RWPE2 (cell line): Measurements from ENCODE around the gene SLC6A3.
A peak's percentile ranks its signal among the peaks of the same experiment; 100 is the strongest.

Source experiments
- ATAC-seq: fragments of 200-7000 bp; cut with Tn5 transposase; 3 replicates; pipeline ENCODE4 v1.9.1; 2021; ENCODE audit warnings: low read depth
- DNase-seq: peaks from one replicate; pipeline ENCODE4 v3.0.0-alpha.2; 2020; ENCODE audit warnings: low spot score
- H3K27ac ChIP-seq: fragments of 450-650 bp; 2 replicates; pipeline ENCODE4 v1.5.1; 2017; ENCODE audit warnings: mild to moderate bottlenecking; ENCODE audit not compliant: poor library complexity, severe bottlenecking
- H3K27me3 ChIP-seq: fragments of 250-450 bp; sonication (Bioruptor Pico); 2 replicates; pipeline ENCODE4 v1.5.1; 2021; ENCODE audit warnings: mild to moderate bottlenecking, moderate library complexity; ENCODE audit not compliant: insufficient read depth, poor library complexity, severe bottlenecking
- H3K36me3 ChIP-seq: fragments of 250-450 bp; sonication (Bioruptor Pico); 2 replicates; pipeline ENCODE4 v1.5.1; 2020; ENCODE audit warnings: low read depth, mild to moderate bottlenecking, moderate library complexity
- H3K4me1 ChIP-seq: fragments of 250-450 bp; sonication (Bioruptor Pico); 2 replicates; pipeline ENCODE4 v1.5.1; 2021; ENCODE audit warnings: mild to moderate bottlenecking, moderate library complexity; ENCODE audit not compliant: insufficient read depth, poor library complexity, severe bottlenecking
- H3K4me3 ChIP-seq: fragments of 250-450 bp; sonication (Bioruptor Pico); 2 replicates; pipeline ENCODE4 v1.5.1; 2021; ENCODE audit warnings: mild to moderate bottlenecking, moderate library complexity; ENCODE audit not compliant: severe bottlenecking
- H3K9me3 ChIP-seq: fragments of 250-450 bp; sonication (Bioruptor Pico); 2 replicates; pipeline ENCODE4 v1.5.1; 2021; ENCODE audit warnings: mild to moderate bottlenecking, moderate library complexity; ENCODE audit not compliant: severe bottlenecking
- CTCF ChIP-seq: fragments of 450-650 bp; IDR thresholded peaks from one replicate; pipeline ENCODE4 v1.5.1; 2017; ENCODE audit warnings: mild to moderate bottlenecking, moderate library complexity; ENCODE audit not compliant: poor library complexity, severe bottlenecking

The SLC6A3 gene

GRCh38 chr5:1349246-1349645, 96.0 kb downstream of the SLC6A3 start:
- H3K4me3 ChIP-seq: no peak overlapping the region
- no peak for ATAC-seq
- peaks cover under 1% of the 10 kb centered on the region; the same call in 1 of the 2 replicates for H3K36me3 ChIP-seq
- H3K27me3 ChIP-seq: no peaks in the 10 kb centered on the region
- H3K9me3 ChIP-seq: no peaks in the 10 kb centered on the region
- H3K4me1 ChIP-seq: no peaks in the 10 kb centered on the region
- DNase-seq: no peak
- H3K27ac ChIP-seq: no peak overlapping the region
- TF ChIP-seq CTCF: peak; percentile 21

GRCh38 chr5:1348986-1349245, 96.3 kb downstream of the SLC6A3 start:
- no peaks in the 10 kb centered on the region for H3K9me3 ChIP-seq
- TF ChIP-seq CTCF: no peak
- H3K27ac ChIP-seq: no peak overlapping the region
- peaks cover under 1% of the 10 kb centered on the region for H3K4me1 ChIP-seq
- peaks cover 4% of the 10 kb centered on the region for H3K36me3 ChIP-seq
- DNase-seq: no peak
- no peak for ATAC-seq
- no peak overlapping the region for H3K4me3 ChIP-seq
- no peaks in the 10 kb centered on the region for H3K27me3 ChIP-seq

DNA sequence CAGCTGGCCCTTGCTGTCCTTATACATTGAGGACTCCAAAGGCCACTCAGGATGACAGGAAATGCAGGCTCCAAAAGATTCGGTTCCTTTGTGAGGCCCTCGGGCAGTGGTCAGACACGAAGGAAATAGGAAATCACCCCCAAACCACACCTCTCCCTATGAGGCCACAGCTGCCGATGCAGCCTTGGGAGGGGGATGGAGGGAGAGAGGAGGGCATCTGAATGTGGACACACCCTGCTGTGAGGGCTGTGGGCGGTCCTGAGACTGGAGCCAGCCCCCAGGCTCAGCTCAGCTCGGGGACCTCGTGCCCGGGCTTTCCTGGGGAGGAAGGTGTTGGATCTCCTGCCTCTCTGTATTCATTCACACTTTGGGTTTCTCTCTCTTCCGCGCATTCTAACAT, 97.7 kb downstream of the SLC6A3 start:
- Histone ChIP-seq H3K27ac (no peak overlapping the region), H3K4me3 (no peak overlapping the region), H3K36me3 (peaks cover 17% of the 10 kb centered on the region), H3K4me1 (peaks cover 8% of the 10 kb centered on the region), H3K9me3 (no peaks in the 10 kb centered on the region), H3K27me3 (no peaks in the 10 kb centered on the region)
- no peak for ATAC-seq
- DNase-seq: no peak
- TF ChIP-seq CTCF: no peak

DNA sequence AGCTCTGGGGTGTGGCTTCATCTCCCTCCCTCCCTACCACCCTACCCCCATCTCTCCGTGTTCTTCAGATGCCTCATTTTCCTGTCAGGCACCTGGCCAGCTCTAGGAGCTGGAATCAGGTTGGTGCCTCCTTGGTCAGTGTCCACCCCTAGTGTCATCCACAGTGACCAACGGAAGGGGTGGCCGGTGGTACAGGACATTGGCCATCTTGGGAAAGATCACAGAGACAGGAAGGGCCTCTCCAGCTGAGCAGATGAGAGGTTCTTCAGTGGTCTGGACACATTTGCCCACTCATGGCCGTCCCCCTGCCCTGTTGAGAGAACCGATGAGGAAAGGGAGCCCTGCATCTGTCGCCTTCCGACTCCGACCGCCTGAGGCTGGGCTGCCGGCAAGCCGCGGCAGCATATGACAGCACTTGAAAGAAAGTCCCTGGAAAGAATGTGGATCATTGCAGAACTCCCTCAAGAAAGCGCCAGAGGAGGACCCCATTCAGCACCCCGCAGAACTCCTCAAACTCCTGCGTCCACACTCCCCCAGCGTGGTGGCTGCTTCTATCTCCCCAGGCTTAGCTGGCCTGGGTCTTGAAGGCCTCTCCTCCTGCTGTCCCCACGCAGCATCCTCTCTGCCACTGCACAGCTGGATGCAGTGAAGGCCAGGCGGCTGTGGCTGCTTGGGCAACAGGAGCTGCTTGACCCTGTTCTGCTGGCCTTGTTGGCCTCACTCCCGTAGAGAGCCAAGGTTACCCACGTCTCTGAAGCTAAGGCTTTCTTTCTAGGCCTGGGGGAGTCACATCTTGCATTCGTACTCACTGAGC, 98.4 kb downstream of the SLC6A3 start:
- Histone ChIP-seq H3K9me3 (no peaks in the 10 kb centered on the region), H3K27me3 (no peaks in the 10 kb centered on the region), H3K4me1 (peaks cover 8% of the 10 kb centered on the region), H3K27ac (no peak overlapping the region), H3K4me3 (no peak overlapping the region), H3K36me3 (peaks cover 24% of the 10 kb centered on the region)
- DNase-seq: no peak
- no peak for ATAC-seq
- no peak for TF ChIP-seq CTCF

GRCh38 chr5:1345876-1346626, 99.2 kb downstream of the SLC6A3 start:
- H3K4me1 ChIP-seq: peaks cover 8% of the 10 kb centered on the region
- no peaks in the 10 kb centered on the region for H3K27me3 ChIP-seq
- no peaks in the 10 kb centered on the region for H3K9me3 ChIP-seq
- DNase-seq (no peak), ATAC-seq (no peak)
- no peak for TF ChIP-seq CTCF
- H3K27ac ChIP-seq: peak overlapping the region; percentile 60
- peak overlapping the region; percentile 90 for H3K4me3 ChIP-seq
- H3K36me3 ChIP-seq: peaks cover 32% of the 10 kb centered on the region
